ENCODE measurements around the gene ADPRHL1. TPM values are rescaled to one million over a fixed set of nuclear protein-coding genes. Genes with fewer than 3 reads are reported as not detected.
"Not testable (repeated sequence)": the region's sequence is repeated elsewhere in the genome, so short reads cannot be mapped to it uniquely, and the experiment has no call there.

The ADPRHL1 gene
- total RNA-seq, 1 donor from 2014 or later, result 3.1 TPM

- TF ChIP-seq EZH2 (IDR thresholded peaks at IDR 0.05; ENCODE audit: insufficient read depth, low read length) (no peak), CTCF (IDR thresholded peaks at IDR 0.05; ENCODE audit: insufficient read depth, low read depth, low read length) (no peak)
- no peak overlapping the region for H2AFZ ChIP-seq (ENCODE audit: low read depth, low read length)
- no peaks in the 10 kb centered on the region for H3K9me3 ChIP-seq (ENCODE audit: insufficient read depth, low read depth, low read length)
- peaks cover 6% of the 10 kb centered on the region for H3K4me1 ChIP-seq (ENCODE audit: insufficient read depth, low read length)
- no peak overlapping the region for H3K4me2 ChIP-seq (ENCODE audit: low read length)
- Mint-ChIP-seq H3K27me3 (ENCODE audit: low read depth, unreplicated experiment) (no peaks in the 10 kb centered on the region), H3K4me1 (ENCODE audit: low read depth, unreplicated experiment) (no peaks in the 10 kb centered on the region), H3K27ac (ENCODE audit: unreplicated experiment) (no peak overlapping the region), H3K36me3 (ENCODE audit: low read depth, unreplicated experiment) (peaks cover 14% of the 10 kb centered on the region), H3K9me3 (ENCODE audit: unreplicated experiment) (no peaks in the 10 kb centered on the region), H3K4me3 (ENCODE audit: unreplicated experiment) (no peak overlapping the region)
- peaks cover 16% of the 10 kb centered on the region for H3K36me3 ChIP-seq (ENCODE audit: insufficient read depth, low read length)
- H3K27me3 ChIP-seq (ENCODE audit: insufficient read depth, low read length), result no peaks in the 10 kb centered on the region
- H3K9ac ChIP-seq (ENCODE audit: low read length), result no peak overlapping the region
- FAIRE-seq (no peak), DNase-seq (ENCODE audit: low read depth) (no peak)
- H4K20me1 ChIP-seq (ENCODE audit: insufficient read depth, low read length), result peaks cover 4% of the 10 kb centered on the region
- no peak overlapping the region for H3K4me3 ChIP-seq (ENCODE audit: insufficient read depth, low read depth, low read length)
- H3K79me2 ChIP-seq (ENCODE audit: insufficient read depth, low read length), result no peaks in the 10 kb centered on the region
- H3K27ac ChIP-seq (ENCODE audit: low read depth, low read length), result no peak overlapping the region
Measured at GRCh38 chr13:113454936-113455335, 1.6 kb upstream of the ADPRHL1 start.

GRCh38 chr13:113452466-113452865 is 822 bp downstream of the ADPRHL1 start:
- Mint-ChIP-seq H3K36me3 (ENCODE audit: low read depth, unreplicated experiment) (peaks cover 12% of the 10 kb centered on the region), H3K4me3 (ENCODE audit: unreplicated experiment) (peak overlapping the region; percentile 8), H3K4me1 (ENCODE audit: low read depth, unreplicated experiment) (peaks cover 7% of the 10 kb centered on the region), H3K9me3 (ENCODE audit: unreplicated experiment) (no peaks in the 10 kb centered on the region), H3K27ac (ENCODE audit: unreplicated experiment) (no peak overlapping the region), H3K27me3 (ENCODE audit: low read depth, unreplicated experiment) (no peaks in the 10 kb centered on the region)
- H3K4me3 ChIP-seq (ENCODE audit: insufficient read depth, low read depth, low read length), result no peak overlapping the region
- no peak for FAIRE-seq
- no peak for DNase-seq (ENCODE audit: low read depth)
- H3K4me1 ChIP-seq (ENCODE audit: insufficient read depth, low read length), result no peaks in the 10 kb centered on the region
- H3K79me2 ChIP-seq (ENCODE audit: insufficient read depth, low read length), result no peaks in the 10 kb centered on the region
- no peak overlapping the region for H3K27ac ChIP-seq (ENCODE audit: low read depth, low read length)
- no peaks in the 10 kb centered on the region for H3K27me3 ChIP-seq (ENCODE audit: insufficient read depth, low read length)
- no peak overlapping the region for H3K9ac ChIP-seq (ENCODE audit: low read length)
- no peaks in the 10 kb centered on the region for H4K20me1 ChIP-seq (ENCODE audit: insufficient read depth, low read length)
- H3K36me3 ChIP-seq (ENCODE audit: insufficient read depth, low read length), result peaks cover 9% of the 10 kb centered on the region
- no peaks in the 10 kb centered on the region for H3K9me3 ChIP-seq (ENCODE audit: insufficient read depth, low read depth, low read length)
- TF ChIP-seq CTCF (IDR thresholded peaks at IDR 0.05; ENCODE audit: insufficient read depth, low read depth, low read length), result no peak
- no peak for TF ChIP-seq EZH2 (IDR thresholded peaks at IDR 0.05; ENCODE audit: insufficient read depth, low read length)
- H2AFZ ChIP-seq (ENCODE audit: low read depth, low read length), result no peak overlapping the region
- no peak overlapping the region for H3K4me2 ChIP-seq (ENCODE audit: low read length)

- H3K27me3 ChIP-seq (ENCODE audit: insufficient read depth, low read length), result no peaks in the 10 kb centered on the region
- peaks cover 4% of the 10 kb centered on the region for H4K20me1 ChIP-seq (ENCODE audit: insufficient read depth, low read length)
- H3K36me3 Mint-ChIP-seq (ENCODE audit: low read depth, unreplicated experiment), result peaks cover 12% of the 10 kb centered on the region
- no peaks in the 10 kb centered on the region for H3K9me3 ChIP-seq (ENCODE audit: insufficient read depth, low read depth, low read length)
- H3K4me3 Mint-ChIP-seq (ENCODE audit: unreplicated experiment), result no peak overlapping the region
- no peaks in the 10 kb centered on the region for H3K9me3 Mint-ChIP-seq (ENCODE audit: unreplicated experiment)
- H3K36me3 ChIP-seq (ENCODE audit: insufficient read depth, low read length), result peaks cover 5% of the 10 kb centered on the region
- H3K4me1 ChIP-seq (ENCODE audit: insufficient read depth, low read length), result no peaks in the 10 kb centered on the region
- FAIRE-seq (no peak), DNase-seq (ENCODE audit: low read depth) (no peak)
- no peaks in the 10 kb centered on the region for H3K79me2 ChIP-seq (ENCODE audit: insufficient read depth, low read length)
- H3K27ac Mint-ChIP-seq (ENCODE audit: unreplicated experiment), result no peak overlapping the region
- peaks cover 7% of the 10 kb centered on the region for H3K4me1 Mint-ChIP-seq (ENCODE audit: low read depth, unreplicated experiment)
- no peak overlapping the region for H3K4me2 ChIP-seq (ENCODE audit: low read length)
- H2AFZ ChIP-seq (ENCODE audit: low read depth, low read length), result no peak overlapping the region
- no peak overlapping the region for H3K4me3 ChIP-seq (ENCODE audit: insufficient read depth, low read depth, low read length)
- H3K27ac ChIP-seq (ENCODE audit: low read depth, low read length), result no peak overlapping the region
- no peaks in the 10 kb centered on the region for H3K27me3 Mint-ChIP-seq (ENCODE audit: low read depth, unreplicated experiment)
- H3K9ac ChIP-seq (ENCODE audit: low read length), result no peak overlapping the region
- TF ChIP-seq EZH2 (IDR thresholded peaks at IDR 0.05; ENCODE audit: insufficient read depth, low read length), result no peak
- no peak for TF ChIP-seq CTCF (IDR thresholded peaks at IDR 0.05; ENCODE audit: insufficient read depth, low read depth, low read length)
Measured at GRCh38 chr13:113451951-113452421, 1.3 kb downstream of the ADPRHL1 start.

GRCh38 chr13:113450861-113451620 is 2.2 kb downstream of the ADPRHL1 start:
- H3K9ac ChIP-seq (ENCODE audit: low read length); H3K9me3 Mint-ChIP-seq (ENCODE audit: unreplicated experiment); H4K20me1 ChIP-seq (ENCODE audit: insufficient read depth, low read length); H3K27me3 Mint-ChIP-seq (ENCODE audit: low read depth, unreplicated experiment); FAIRE-seq; H3K4me3 ChIP-seq (ENCODE audit: insufficient read depth, low read depth, low read length); H3K79me2 ChIP-seq (ENCODE audit: insufficient read depth, low read length); H3K9me3 ChIP-seq (ENCODE audit: insufficient read depth, low read depth, low read length); H3K4me3 Mint-ChIP-seq (ENCODE audit: unreplicated experiment); H2AFZ ChIP-seq (ENCODE audit: low read depth, low read length); H3K27me3 ChIP-seq (ENCODE audit: insufficient read depth, low read length); H3K27ac ChIP-seq (ENCODE audit: low read depth, low read length); H3K36me3 ChIP-seq (ENCODE audit: insufficient read depth, low read length); H3K4me1 ChIP-seq (ENCODE audit: insufficient read depth, low read length); H3K4me1 Mint-ChIP-seq (ENCODE audit: low read depth, unreplicated experiment); DNase-seq (ENCODE audit: low read depth); H3K36me3 Mint-ChIP-seq (ENCODE audit: low read depth, unreplicated experiment); H3K4me2 ChIP-seq (ENCODE audit: low read length); H3K27ac Mint-ChIP-seq (ENCODE audit: unreplicated experiment): not testable (repeated sequence)
